ENCODE data around the gene GOSR2.
"Not testable (repeated sequence)": the region's sequence is repeated elsewhere in the genome, so short reads cannot be mapped to it uniquely, and the experiment has no call there.

The GOSR2 gene

DNA sequence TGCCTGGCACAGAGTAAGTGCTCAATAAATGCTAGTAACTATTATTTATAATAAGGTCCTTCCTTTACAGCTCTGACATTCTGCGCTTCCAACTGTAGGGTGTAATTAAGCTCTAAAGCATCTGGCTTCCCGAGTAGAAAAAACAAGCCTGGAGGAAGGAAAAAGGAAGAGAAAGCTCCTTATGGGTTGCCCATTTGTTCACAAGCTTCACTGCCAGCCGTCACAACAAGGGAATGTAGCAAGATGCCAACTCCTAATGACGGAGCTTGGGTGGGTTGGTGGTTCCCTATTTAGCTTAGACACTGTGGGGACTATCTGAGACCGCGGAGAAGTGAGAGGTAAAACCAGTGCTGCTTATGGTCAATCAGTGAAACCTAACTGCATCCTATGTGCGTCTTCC, 63.4 kb downstream of the GOSR2 start:
- no peaks in the 10 kb centered on the region for H3K9me3 ChIP-seq (ENCODE audit: control insufficient read depth, low read length)
- no peak overlapping the region for H3K27ac ChIP-seq (ENCODE audit: insufficient read depth, low read depth, low read length, poor library complexity, severe bottlenecking)
- no peaks in the 10 kb centered on the region for H3K36me3 ChIP-seq (ENCODE audit: control insufficient read depth, insufficient read depth, low read length)
- WGBS, 2 experiments: 90 to 94% methylated on average over 7 of the region's 7 CpGs
- H3K27me3 ChIP-seq (ENCODE audit: control insufficient read depth, insufficient read depth, low read length, poor library complexity, severe bottlenecking): no peaks in the 10 kb centered on the region
- H3K4me3 ChIP-seq (ENCODE audit: insufficient read depth, low read depth, low read length): no peak overlapping the region
- no peaks in the 10 kb centered on the region for H3K4me1 ChIP-seq (ENCODE audit: control insufficient read depth, insufficient read depth, low read length)

- H3K4me1 ChIP-seq (ENCODE audit: control insufficient read depth, insufficient read depth, low read length); H3K27ac ChIP-seq (ENCODE audit: insufficient read depth, low read depth, low read length, poor library complexity, severe bottlenecking); H3K9me3 ChIP-seq (ENCODE audit: control insufficient read depth, low read length); H3K36me3 ChIP-seq (ENCODE audit: control insufficient read depth, insufficient read depth, low read length); H3K4me3 ChIP-seq (ENCODE audit: insufficient read depth, low read depth, low read length); H3K27me3 ChIP-seq (ENCODE audit: control insufficient read depth, insufficient read depth, low read length, poor library complexity, severe bottlenecking): not testable (repeated sequence)
- WGBS, 2 experiments: 86 to 93% methylated on average over 5 of the region's 5 CpGs
These were observed 65.0 kb downstream of the GOSR2 start for GRCh38 chr17:46987927-46988326.

GRCh38 chr17:46989637-46990431, 66.9 kb downstream of the GOSR2 start:
- Histone ChIP-seq H3K27ac (ENCODE audit: insufficient read depth, low read depth, low read length, poor library complexity, severe bottlenecking) (no peak overlapping the region), H3K4me3 (ENCODE audit: insufficient read depth, low read depth, low read length) (no peak overlapping the region), H3K27me3 (ENCODE audit: control insufficient read depth, insufficient read depth, low read length, poor library complexity, severe bottlenecking) (no peaks in the 10 kb centered on the region), H3K36me3 (ENCODE audit: control insufficient read depth, insufficient read depth, low read length) (no peaks in the 10 kb centered on the region), H3K9me3 (ENCODE audit: control insufficient read depth, low read length) (no peaks in the 10 kb centered on the region), H3K4me1 (ENCODE audit: control insufficient read depth, insufficient read depth, low read length) (no peaks in the 10 kb centered on the region)
- 80 to 82% methylated on average over 11 of the region's 11 CpGs for WGBS, 2 experiments

- WGBS, 2 experiments: 94 to 100% methylated on average over 1 of the region's 1 CpG
- no peaks in the 10 kb centered on the region for H3K9me3 ChIP-seq (ENCODE audit: control insufficient read depth, low read length)
These were observed 68.7 kb downstream of the GOSR2 start for GRCh38 chr17:46991617-46992016.

More at GRCh38 chr17:46991617-46992016, 68.7 kb downstream of the GOSR2 start:
- Histone ChIP-seq H3K27me3 (ENCODE audit: control insufficient read depth, insufficient read depth, low read length, poor library complexity, severe bottlenecking) (no peaks in the 10 kb centered on the region), H3K27ac (ENCODE audit: insufficient read depth, low read depth, low read length, poor library complexity, severe bottlenecking) (no peak overlapping the region), H3K36me3 (ENCODE audit: control insufficient read depth, insufficient read depth, low read length) (no peaks in the 10 kb centered on the region), H3K4me1 (ENCODE audit: control insufficient read depth, insufficient read depth, low read length) (no peaks in the 10 kb centered on the region), H3K4me3 (ENCODE audit: insufficient read depth, low read depth, low read length) (no peak overlapping the region)
